ENCODE results near the gene UPF2.

Gene UPF2

DNA sequence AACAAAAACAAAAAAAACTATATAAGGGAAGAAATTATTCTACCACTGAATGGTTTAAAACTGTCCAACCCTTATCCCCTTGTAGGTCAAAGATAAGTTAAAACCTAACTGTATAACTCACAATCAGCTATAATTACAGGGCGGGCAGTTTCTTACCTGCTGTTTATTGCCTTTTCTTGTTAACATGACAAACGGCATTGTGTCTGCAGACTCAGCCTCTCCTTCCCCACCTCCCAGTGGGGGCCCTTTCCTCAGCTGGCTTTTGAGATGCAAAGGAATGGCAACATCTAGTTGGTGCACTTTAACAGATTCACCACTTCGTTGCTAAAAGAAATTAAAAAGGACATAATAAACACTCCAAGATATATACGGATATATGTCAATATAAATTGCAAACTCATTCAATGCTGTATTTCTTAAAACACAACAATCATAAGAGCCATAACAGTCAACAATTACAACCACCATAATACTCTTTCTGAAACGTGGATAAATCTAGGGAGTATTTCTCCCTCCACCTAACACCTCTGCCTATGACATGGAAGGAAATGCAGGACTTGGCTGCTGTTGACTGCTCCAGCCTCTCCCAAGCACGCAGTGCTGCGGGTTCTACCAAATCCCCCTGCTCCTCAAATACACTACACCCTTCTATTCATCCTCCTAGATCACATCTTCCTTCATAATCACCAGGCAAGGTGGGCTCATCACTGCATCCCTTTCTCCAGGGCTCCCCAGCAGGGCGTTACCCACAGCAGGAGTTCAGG lies 106.0 kb downstream of the UPF2 start:
- DNase-seq (ENCODE audit: low spot score in 2 of 2) = no peak
- no peaks in the 10 kb centered on the region for H3K9me3 Mint-ChIP-seq
- ATAC-seq (replicated peaks; ENCODE audit: extremely low read depth, poor library complexity, severe bottlenecking) = no peak
- no peaks in the 10 kb centered on the region for H3K4me1 Mint-ChIP-seq
- no peak overlapping the region for H3K4me3 Mint-ChIP-seq
- peaks cover 24% of the 10 kb centered on the region for H3K36me3 Mint-ChIP-seq (ENCODE audit: insufficient read depth)
- no peak overlapping the region for H3K27ac Mint-ChIP-seq (ENCODE audit: low read depth)
- H3K27me3 Mint-ChIP-seq = no peaks in the 10 kb centered on the region

DNA sequence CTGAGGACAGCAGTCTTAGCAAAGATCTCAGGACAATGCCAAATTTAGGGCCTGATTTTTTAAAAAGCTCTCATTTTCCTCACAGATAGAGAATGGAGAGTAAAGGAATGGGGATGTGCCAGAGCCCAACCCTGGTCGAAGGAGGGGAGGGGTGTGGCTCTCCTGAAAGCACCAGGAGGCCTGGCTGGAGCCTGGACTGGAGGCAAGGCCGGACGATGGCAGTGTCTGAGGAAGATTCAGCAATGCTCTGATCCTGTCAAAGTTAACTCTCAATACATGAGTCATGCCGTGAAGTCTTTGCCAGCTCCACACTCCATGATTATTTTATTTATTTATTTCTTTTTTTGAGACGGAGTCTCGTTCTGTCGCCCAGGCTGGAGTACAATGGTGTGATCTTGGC lies 108.3 kb downstream of the UPF2 start:
- ATAC-seq (replicated peaks; ENCODE audit: extremely low read depth, poor library complexity, severe bottlenecking) (no peak), DNase-seq (ENCODE audit: low spot score in 2 of 2) (no peak)
- Mint-ChIP-seq H3K27ac (ENCODE audit: low read depth) (no peak overlapping the region), H3K4me1 (no peaks in the 10 kb centered on the region), H3K36me3 (ENCODE audit: insufficient read depth) (peaks cover 44% of the 10 kb centered on the region), H3K4me3 (no peak overlapping the region), H3K27me3 (no peaks in the 10 kb centered on the region), H3K9me3 (no peaks in the 10 kb centered on the region)

DNA sequence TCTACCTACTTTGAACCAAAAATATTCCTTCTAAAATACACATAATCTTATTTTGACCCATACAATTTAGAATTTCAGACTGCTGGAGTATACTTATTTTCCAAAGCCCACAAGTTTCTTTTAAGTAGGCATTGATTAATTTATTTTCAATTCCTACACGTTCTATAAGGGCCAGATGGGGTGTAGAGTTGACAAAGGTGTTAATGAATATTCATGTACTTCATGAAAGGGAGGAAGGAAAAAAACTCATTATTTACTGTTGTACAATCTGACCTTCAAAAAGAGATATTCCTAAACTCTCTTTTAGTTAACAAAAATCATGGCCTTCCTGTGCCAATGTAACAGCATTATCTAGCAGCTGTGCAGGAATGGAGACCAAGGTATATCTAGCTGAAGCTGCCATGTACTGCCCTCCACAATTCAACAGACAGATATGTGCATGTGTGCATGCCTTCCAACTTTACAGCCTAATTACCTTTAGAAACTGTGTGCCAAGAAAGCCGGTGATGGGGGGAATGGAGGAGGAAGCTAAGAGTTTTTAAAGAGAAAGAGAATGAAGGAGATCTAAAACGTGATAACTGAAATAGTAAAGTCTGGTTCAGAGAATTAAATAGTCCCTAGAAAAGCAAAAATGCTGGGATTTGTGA lies 108.9 kb downstream of the UPF2 start:
- no peak overlapping the region for H3K4me3 Mint-ChIP-seq

GRCh38 chr10:11931038-11931437 lies 111.6 kb downstream of the UPF2 start:
- Mint-ChIP-seq H3K36me3 (ENCODE audit: insufficient read depth) (peaks cover 55% of the 10 kb centered on the region), H3K4me3 (no peak overlapping the region), H3K27me3 (no peaks in the 10 kb centered on the region), H3K9me3 (no peaks in the 10 kb centered on the region), H3K27ac (ENCODE audit: low read depth) (no peak overlapping the region), H3K4me1 (peaks cover under 1% of the 10 kb centered on the region)
- DNase-seq (ENCODE audit: low spot score in 2 of 2) (no peak), ATAC-seq (replicated peaks; ENCODE audit: extremely low read depth, poor library complexity, severe bottlenecking) (no peak)

More for the DNA sequence above, 108.9 kb downstream of the UPF2 start:
- H3K27ac Mint-ChIP-seq (ENCODE audit: low read depth) = no peak overlapping the region
- no peaks in the 10 kb centered on the region for H3K27me3 Mint-ChIP-seq
- peaks cover 49% of the 10 kb centered on the region for H3K36me3 Mint-ChIP-seq (ENCODE audit: insufficient read depth)
- ATAC-seq (replicated peaks; ENCODE audit: extremely low read depth, poor library complexity, severe bottlenecking) = no peak
- no peaks in the 10 kb centered on the region for H3K4me1 Mint-ChIP-seq
- H3K9me3 Mint-ChIP-seq = no peaks in the 10 kb centered on the region
- DNase-seq (ENCODE audit: low spot score in 2 of 2) = no peak

DNA sequence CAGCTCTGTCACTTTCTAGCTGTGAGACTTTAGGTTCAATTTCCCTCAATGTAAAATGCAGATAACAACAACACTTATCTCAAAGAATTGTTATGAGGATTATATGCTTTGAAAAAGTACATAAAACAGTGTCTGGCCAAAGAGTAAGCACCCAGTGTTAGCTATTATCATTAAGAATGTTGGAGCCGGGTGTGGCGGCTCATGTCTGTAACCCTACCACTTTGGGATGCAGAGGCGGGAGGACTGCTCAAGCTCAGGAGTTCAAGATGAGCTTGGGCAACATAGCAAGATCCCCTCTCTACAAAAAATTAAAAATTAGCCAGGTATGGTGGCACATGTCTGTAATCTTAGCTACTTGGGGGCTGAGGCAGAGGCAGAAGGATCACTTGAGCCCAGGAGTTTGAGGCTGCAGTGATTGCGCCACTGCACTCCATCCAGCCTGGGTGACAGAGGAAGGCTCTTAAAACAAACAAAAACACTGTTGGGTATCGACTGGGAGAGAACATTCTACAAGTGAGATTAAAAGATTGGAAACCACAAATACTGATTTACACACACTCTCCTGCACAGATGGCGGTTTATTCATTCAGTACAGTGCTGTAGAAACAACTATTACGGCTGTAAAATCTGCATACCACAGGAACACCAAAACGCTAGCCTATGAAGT lies 112.2 kb downstream of the UPF2 start:
- ATAC-seq (replicated peaks; ENCODE audit: extremely low read depth, poor library complexity, severe bottlenecking) (no peak), DNase-seq (ENCODE audit: low spot score in 2 of 2) (no peak)
- H3K9me3 Mint-ChIP-seq = no peaks in the 10 kb centered on the region
- H3K36me3 Mint-ChIP-seq (ENCODE audit: insufficient read depth) = peaks cover 52% of the 10 kb centered on the region
- no peak overlapping the region for H3K4me3 Mint-ChIP-seq
- no peaks in the 10 kb centered on the region for H3K27me3 Mint-ChIP-seq
- peaks cover 6% of the 10 kb centered on the region for H3K4me1 Mint-ChIP-seq
- no peak overlapping the region for H3K27ac Mint-ChIP-seq (ENCODE audit: low read depth)

- H3K27me3 Mint-ChIP-seq = no peaks in the 10 kb centered on the region
- ATAC-seq (replicated peaks; ENCODE audit: extremely low read depth, poor library complexity, severe bottlenecking) (no peak), DNase-seq (ENCODE audit: low spot score in 2 of 2) (no peak)
- no peak overlapping the region for H3K27ac Mint-ChIP-seq (ENCODE audit: low read depth)
- H3K4me3 Mint-ChIP-seq = no peak overlapping the region
- peaks cover 6% of the 10 kb centered on the region for H3K4me1 Mint-ChIP-seq
- peaks cover 55% of the 10 kb centered on the region for H3K36me3 Mint-ChIP-seq (ENCODE audit: insufficient read depth)
- H3K9me3 Mint-ChIP-seq = no peaks in the 10 kb centered on the region
Observed at GRCh38 chr10:11927746-11928145, 114.9 kb downstream of the UPF2 start.

- no peak overlapping the region for H3K27ac Mint-ChIP-seq (ENCODE audit: low read depth)
Observed at GRCh38 chr10:11921800-11922392, 120.7 kb downstream of the UPF2 start.

DNA sequence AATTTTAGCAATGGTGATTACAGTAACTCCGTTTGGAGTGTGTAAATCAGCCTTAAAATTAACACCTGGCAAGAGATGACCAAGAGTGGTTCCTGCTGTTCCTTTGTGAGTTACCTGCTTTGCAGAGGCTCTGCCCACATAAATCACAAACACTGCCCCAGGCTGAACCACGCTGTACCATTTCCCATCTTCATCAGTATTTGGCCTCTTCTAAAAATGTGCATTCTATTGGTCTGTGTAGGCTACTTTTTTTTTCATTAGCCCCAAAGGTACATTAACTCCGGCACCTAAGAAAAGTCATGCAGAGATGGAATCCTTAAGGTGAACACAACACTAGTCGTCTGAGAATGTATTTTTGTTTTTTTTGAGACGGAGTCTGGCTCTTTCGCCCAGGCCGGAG lies 123.3 kb downstream of the UPF2 start:
- H3K4me1 Mint-ChIP-seq = no peaks in the 10 kb centered on the region
- DNase-seq (ENCODE audit: low spot score in 2 of 2) (no peak), ATAC-seq (replicated peaks; ENCODE audit: extremely low read depth, poor library complexity, severe bottlenecking) (no peak)
- H3K4me3 Mint-ChIP-seq = no peak overlapping the region
- no peak overlapping the region for H3K27ac Mint-ChIP-seq (ENCODE audit: low read depth)
- no peaks in the 10 kb centered on the region for H3K27me3 Mint-ChIP-seq
- no peaks in the 10 kb centered on the region for H3K9me3 Mint-ChIP-seq
- H3K36me3 Mint-ChIP-seq (ENCODE audit: insufficient read depth) = peaks cover 24% of the 10 kb centered on the region

More at GRCh38 chr10:11921800-11922392, 120.7 kb downstream of the UPF2 start:
- peaks cover 30% of the 10 kb centered on the region for H3K36me3 Mint-ChIP-seq (ENCODE audit: insufficient read depth)
- no peak for DNase-seq (ENCODE audit: low spot score in 2 of 2)
- no peaks in the 10 kb centered on the region for H3K9me3 Mint-ChIP-seq
- peaks cover 6% of the 10 kb centered on the region for H3K4me1 Mint-ChIP-seq
- no peak overlapping the region for H3K4me3 Mint-ChIP-seq
- H3K27me3 Mint-ChIP-seq = no peaks in the 10 kb centered on the region
- ATAC-seq (replicated peaks; ENCODE audit: extremely low read depth, poor library complexity, severe bottlenecking) = no peak

DNA sequence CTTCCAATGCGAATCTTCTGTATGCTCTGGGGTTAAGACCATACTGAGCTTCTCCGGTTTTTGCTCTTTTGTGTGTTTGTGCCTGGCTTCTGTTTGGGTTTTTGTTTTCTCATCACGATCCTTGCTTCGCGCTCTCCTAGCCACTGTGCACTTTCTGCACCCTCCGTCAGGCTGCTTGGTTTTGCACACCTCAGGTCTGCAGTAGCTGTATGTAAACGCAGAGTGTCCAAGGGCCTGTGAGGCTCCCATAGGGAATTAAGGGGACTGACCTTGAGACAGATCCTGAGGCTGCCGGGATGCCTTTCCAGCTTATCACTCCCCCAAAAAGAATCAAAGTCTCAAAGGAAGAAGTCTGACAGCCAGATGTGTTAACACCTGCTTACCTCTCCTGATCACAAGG lies 124.2 kb downstream of the UPF2 start:
- Mint-ChIP-seq H3K4me3 (no peak overlapping the region), H3K9me3 (no peaks in the 10 kb centered on the region), H3K27ac (ENCODE audit: low read depth) (no peak overlapping the region), H3K4me1 (no peaks in the 10 kb centered on the region), H3K36me3 (ENCODE audit: insufficient read depth) (peaks cover 21% of the 10 kb centered on the region), H3K27me3 (no peaks in the 10 kb centered on the region)
- ATAC-seq (replicated peaks; ENCODE audit: extremely low read depth, poor library complexity, severe bottlenecking) (no peak), DNase-seq (ENCODE audit: low spot score in 2 of 2) (no peak)

DNA sequence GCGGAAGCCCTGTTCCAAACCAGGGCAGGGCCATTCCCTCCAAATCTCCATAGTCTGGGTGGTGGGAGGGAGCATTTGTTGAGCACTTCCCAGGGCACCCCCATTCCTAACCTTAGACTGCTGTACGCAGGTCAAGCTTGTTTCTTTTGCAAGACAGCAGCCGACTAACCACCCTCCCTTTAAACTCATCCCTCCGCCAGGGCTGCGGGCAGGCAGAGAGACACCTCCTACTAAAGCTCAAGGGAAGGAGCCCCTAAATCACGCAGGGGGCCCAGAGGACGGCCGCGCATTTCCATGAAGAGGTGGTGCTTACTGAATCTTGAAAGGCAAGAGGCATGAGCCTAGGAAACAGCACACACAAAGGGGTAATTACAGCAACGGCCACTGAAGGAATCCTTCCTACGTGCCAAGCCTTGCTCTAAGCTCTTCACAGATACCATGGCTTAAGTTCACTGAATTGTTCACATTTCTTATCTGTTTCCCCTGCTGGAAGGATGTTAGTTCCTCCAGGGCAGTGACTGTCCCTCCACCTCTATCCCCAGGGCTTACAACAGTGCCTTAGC lies 129.4 kb downstream of the UPF2 start:
- peaks cover 2% of the 10 kb centered on the region for H3K36me3 Mint-ChIP-seq (ENCODE audit: insufficient read depth)
- no peak for ATAC-seq (replicated peaks; ENCODE audit: extremely low read depth, poor library complexity, severe bottlenecking)
- H3K27me3 Mint-ChIP-seq = peaks cover 11% of the 10 kb centered on the region
- H3K4me3 Mint-ChIP-seq = no peak overlapping the region
- H3K27ac Mint-ChIP-seq (ENCODE audit: low read depth) = no peak overlapping the region
- no peaks in the 10 kb centered on the region for H3K9me3 Mint-ChIP-seq
- H3K4me1 Mint-ChIP-seq = no peaks in the 10 kb centered on the region
- DNase-seq (ENCODE audit: low spot score in 2 of 2) = no peak

DNA sequence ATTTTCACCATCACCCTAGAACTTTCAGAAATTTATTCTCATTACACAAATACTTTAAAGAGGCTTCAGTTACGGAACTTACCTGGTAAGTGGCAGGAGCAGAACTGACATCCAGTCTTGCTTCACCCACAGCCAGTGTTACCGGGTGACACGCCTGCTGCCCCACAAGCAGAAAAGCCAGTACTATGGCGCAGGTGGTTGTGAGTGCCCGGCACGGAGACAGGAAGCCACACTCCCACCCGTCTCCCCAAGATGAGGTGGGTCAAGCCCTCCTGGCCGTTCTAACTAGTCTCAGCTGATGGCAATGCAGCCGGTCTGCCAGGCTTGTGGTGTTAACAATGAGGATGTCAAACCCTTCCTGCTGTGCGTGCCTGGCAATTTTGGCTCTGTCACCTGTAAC lies 132.5 kb downstream of the UPF2 start:
- H3K9me3 Mint-ChIP-seq = no peaks in the 10 kb centered on the region
- H3K4me1 Mint-ChIP-seq = peaks cover 5% of the 10 kb centered on the region
- H3K27me3 Mint-ChIP-seq = peaks cover 11% of the 10 kb centered on the region
- H3K27ac Mint-ChIP-seq (ENCODE audit: low read depth) = no peak overlapping the region
- DNase-seq (ENCODE audit: low spot score in 2 of 2) = no peak
- ATAC-seq (replicated peaks; ENCODE audit: extremely low read depth, poor library complexity, severe bottlenecking) = no peak
- no peaks in the 10 kb centered on the region for H3K36me3 Mint-ChIP-seq (ENCODE audit: insufficient read depth)
- no peak overlapping the region for H3K4me3 Mint-ChIP-seq

DNA sequence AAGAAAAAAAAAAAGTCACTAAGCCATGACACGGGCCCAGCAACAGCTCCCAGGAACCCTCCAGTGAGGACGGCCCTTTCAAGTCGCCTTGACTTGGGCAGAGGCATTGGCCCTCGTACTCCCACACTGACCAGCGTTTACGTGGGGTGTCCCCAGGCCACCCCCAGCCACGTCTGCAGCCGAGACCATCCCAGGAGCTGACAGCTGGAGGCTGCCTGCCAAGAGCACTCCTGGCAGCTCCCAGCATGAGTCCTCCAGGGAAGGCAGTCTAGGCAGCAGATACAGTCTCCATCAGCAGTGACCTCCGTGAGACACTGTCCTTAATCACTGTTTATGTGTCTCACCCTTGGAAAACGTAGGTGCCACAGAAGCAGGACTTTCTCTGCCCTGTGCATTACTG lies 133.0 kb downstream of the UPF2 start:
- Mint-ChIP-seq H3K9me3 (no peaks in the 10 kb centered on the region), H3K27me3 (peaks cover 11% of the 10 kb centered on the region), H3K27ac (ENCODE audit: low read depth) (no peak overlapping the region), H3K4me1 (peaks cover 5% of the 10 kb centered on the region), H3K36me3 (ENCODE audit: insufficient read depth) (no peaks in the 10 kb centered on the region), H3K4me3 (no peak overlapping the region)
- no peak for DNase-seq (ENCODE audit: low spot score in 2 of 2)
- ATAC-seq (replicated peaks; ENCODE audit: extremely low read depth, poor library complexity, severe bottlenecking) = no peak

Data from central memory CD8-positive, alpha-beta T cell (primary cell).